SK-N-SH treated with all-trans-retinoic acid at 6 μM for 48 hours (cell line): ENCODE data around the gene GP1BA.

Source experiments
- ATAC-seq: fragments of 200-7000 bp; cut with Tn5 transposase; 3 replicates; pipeline ENCODE4 v1.9.1; 2020; ENCODE audit warnings: mild to moderate bottlenecking, moderate library complexity
- ARNTL ChIP-seq: fragments of 450-650 bp; formaldehyde crosslinking; IDR thresholded peaks from 2 replicates; pipeline ENCODE4 v1.5.0; 2020; ENCODE audit warnings: low read depth, mild to moderate bottlenecking, moderate library complexity, borderline replicate concordance
- BACH2 ChIP-seq: fragments of 250-450 bp; sonication (Bioruptor Pico); IDR thresholded peaks from 2 replicates; pipeline ENCODE4 v1.9.0; 2021; ENCODE audit warnings: mild to moderate bottlenecking, borderline replicate concordance
- CREB5 ChIP-seq: fragments of 250-450 bp; sonication (Bioruptor Pico); IDR thresholded peaks from 2 replicates; pipeline ENCODE4 v1.5.1; 2020; ENCODE audit warnings: low read depth, mild to moderate bottlenecking, moderate library complexity
- ESRRG ChIP-seq: fragments of 250-450 bp; sonication (Bioruptor Pico); IDR thresholded peaks from 2 replicates; pipeline ENCODE4 v1.6.1; 2021; ENCODE audit warnings: mild to moderate bottlenecking
- GLIS3 ChIP-seq: fragments of 250-450 bp; sonication (Bioruptor Pico); IDR thresholded peaks from 2 replicates; pipeline ENCODE4 v1.5.0; 2020; ENCODE audit warnings: mild to moderate bottlenecking, moderate library complexity
- ISL1 ChIP-seq: fragments of 250-450 bp; sonication (Bioruptor Pico); IDR thresholded peaks from 2 replicates; pipeline ENCODE4 v2.1.2; 2022; ENCODE audit warnings: mild to moderate bottlenecking, moderate library complexity
- OSR1 ChIP-seq: fragments of 250-450 bp; sonication (Bioruptor Pico); IDR thresholded peaks from 2 replicates; pipeline ENCODE4 v1.8.0; 2022; ENCODE audit warnings: moderate library complexity, mild to moderate bottlenecking, inconsistent platforms
- PATZ1 ChIP-seq: fragments of 250-450 bp; sonication (Bioruptor Pico); IDR thresholded peaks from 2 replicates; pipeline ENCODE4 v1.8.0; 2020; ENCODE audit warnings: mild to moderate bottlenecking, moderate library complexity, borderline replicate concordance
- PPARA ChIP-seq: fragments of 250-450 bp; sonication (Bioruptor Pico); IDR thresholded peaks from 2 replicates; pipeline ENCODE4 v1.5.0; 2020; ENCODE audit warnings: mild to moderate bottlenecking, borderline replicate concordance
- RARB ChIP-seq: fragments of 250-450 bp; sonication (Bioruptor Pico); IDR thresholded peaks from 2 replicates; pipeline ENCODE4 v1.8.0; 2021; ENCODE audit warnings: mild to moderate bottlenecking, moderate library complexity
- SNAI2 ChIP-seq: fragments of 250-450 bp; sonication (Bioruptor Pico); IDR thresholded peaks from 2 replicates; pipeline ENCODE4 v1.5.0; 2020; ENCODE audit warnings: mild to moderate bottlenecking, moderate library complexity
- TCF4 ChIP-seq: fragments of 250-450 bp; sonication (Bioruptor Pico); IDR thresholded peaks from 2 replicates; pipeline ENCODE4 v1.8.0; 2021; ENCODE audit warnings: mild to moderate bottlenecking, moderate library complexity, borderline replicate concordance
- TOX ChIP-seq: fragments of 250-450 bp; sonication (Bioruptor Pico); IDR thresholded peaks from 2 replicates; pipeline ENCODE4 v1.8.0; 2021; ENCODE audit warnings: mild to moderate bottlenecking, moderate library complexity, borderline replicate concordance
- ZFP3 ChIP-seq: fragments of 250-450 bp; sonication (Bioruptor Pico); IDR thresholded peaks from 2 replicates; pipeline ENCODE4 v1.5.0; 2020; ENCODE audit warnings: mild to moderate bottlenecking, moderate library complexity
- ZFP30 ChIP-seq: fragments of 450-650 bp; formaldehyde crosslinking; IDR thresholded peaks from 2 replicates; pipeline ENCODE4 v1.5.0; 2022; ENCODE audit warnings: mild to moderate bottlenecking, moderate library complexity
- ZNF565 ChIP-seq: fragments of 450-650 bp; formaldehyde crosslinking; conservative IDR thresholded peaks from 2 replicates; pipeline ENCODE4 v1.5.0; 2020; ENCODE audit warnings: low read depth, mild to moderate bottlenecking, moderate library complexity
- ZNF70 ChIP-seq: fragments of 450-650 bp; formaldehyde crosslinking; IDR thresholded peaks from 2 replicates; pipeline ENCODE4 v1.5.0; 2020; ENCODE audit warnings: mild to moderate bottlenecking, moderate library complexity
- ZNF8 ChIP-seq: fragments of 450-650 bp; formaldehyde crosslinking; IDR thresholded peaks from 2 replicates; pipeline ENCODE4 v1.5.0; 2020; ENCODE audit warnings: mild to moderate bottlenecking, moderate library complexity
- TF ChIP-seq, protein P1 (sequence below): fragments of 250-450 bp; sonication (Bioruptor Pico); IDR thresholded peaks from 2 replicates; pipeline ENCODE4 v1.8.0; 2021; ENCODE audit warnings: low read depth, mild to moderate bottlenecking, moderate library complexity, borderline replicate concordance
- TF ChIP-seq, protein P2 (sequence below): fragments of 250-450 bp; sonication (Bioruptor Pico); IDR thresholded peaks from 2 replicates; pipeline ENCODE4 v1.5.1; 2021; ENCODE audit warnings: mild to moderate bottlenecking, moderate library complexity

The GP1BA gene

GRCh38 chr17:4898351-4898750 lies 33.7 kb upstream of the GP1BA start:
- ATAC-seq: no peak
- TF ChIP-seq, protein P1, sequence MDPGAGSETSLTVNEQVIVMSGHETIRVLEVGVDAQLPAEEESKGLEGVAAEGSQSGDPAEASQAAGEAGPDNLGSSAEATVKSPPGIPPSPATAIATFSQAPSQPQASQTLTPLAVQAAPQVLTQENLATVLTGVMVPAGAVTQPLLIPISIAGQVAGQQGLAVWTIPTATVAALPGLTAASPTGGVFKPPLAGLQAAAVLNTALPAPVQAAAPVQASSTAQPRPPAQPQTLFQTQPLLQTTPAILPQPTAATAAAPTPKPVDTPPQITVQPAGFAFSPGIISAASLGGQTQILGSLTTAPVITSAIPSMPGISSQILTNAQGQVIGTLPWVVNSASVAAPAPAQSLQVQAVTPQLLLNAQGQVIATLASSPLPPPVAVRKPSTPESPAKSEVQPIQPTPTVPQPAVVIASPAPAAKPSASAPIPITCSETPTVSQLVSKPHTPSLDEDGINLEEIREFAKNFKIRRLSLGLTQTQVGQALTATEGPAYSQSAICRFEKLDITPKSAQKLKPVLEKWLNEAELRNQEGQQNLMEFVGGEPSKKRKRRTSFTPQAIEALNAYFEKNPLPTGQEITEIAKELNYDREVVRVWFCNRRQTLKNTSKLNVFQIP (CRISPR knock-in tag): no peak
- TF ChIP-seq ZNF565 (CRISPR knock-in tag) (no peak), ZFP3 (CRISPR knock-in tag) (no peak), SNAI2 (CRISPR knock-in tag) (no peak), PATZ1 (CRISPR knock-in tag) (no peak), RARB (no peak), TCF4 (CRISPR knock-in tag) (no peak), GLIS3 (no peak), ESRRG (no peak), TOX (CRISPR knock-in tag) (no peak), ZNF8 (CRISPR knock-in tag) (no peak), ARNTL (no peak), BACH2 (no peak)
- TF ChIP-seq, all 23 proteins: peak for 0

DNA sequence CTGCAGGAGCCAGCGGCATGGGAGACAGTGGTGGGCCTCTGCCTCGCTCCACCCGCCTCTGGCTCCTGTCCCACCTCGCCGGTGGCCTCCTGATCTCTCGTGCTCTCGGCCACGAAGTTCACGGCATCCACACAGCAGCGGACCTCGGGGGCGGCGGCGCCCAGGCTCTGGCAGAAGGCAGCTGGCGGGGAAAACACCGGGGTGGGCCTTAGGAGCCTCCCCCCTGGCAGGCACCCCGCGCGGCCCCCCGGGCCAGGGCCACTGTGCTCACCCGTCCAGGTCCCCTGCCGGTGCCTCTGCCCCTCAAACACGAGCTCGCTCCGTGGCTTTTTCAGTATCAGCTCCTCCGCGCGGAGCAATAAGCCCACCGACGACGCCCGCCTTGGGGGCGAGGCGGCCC lies 33.1 kb upstream of the GP1BA start:
- TF ChIP-seq ZNF70 (CRISPR knock-in tag) (no peak), CREB5 (CRISPR knock-in tag) (no peak), ESRRG (no peak), TOX (CRISPR knock-in tag) (no peak), OSR1 (CRISPR knock-in tag) (no peak), ARNTL (no peak), SNAI2 (CRISPR knock-in tag) (no peak), PATZ1 (CRISPR knock-in tag) (no peak), BACH2 (no peak), TCF4 (CRISPR knock-in tag) (no peak), ZFP30 (no peak), ZNF565 (CRISPR knock-in tag) (no peak)
- TF ChIP-seq, protein P2, sequence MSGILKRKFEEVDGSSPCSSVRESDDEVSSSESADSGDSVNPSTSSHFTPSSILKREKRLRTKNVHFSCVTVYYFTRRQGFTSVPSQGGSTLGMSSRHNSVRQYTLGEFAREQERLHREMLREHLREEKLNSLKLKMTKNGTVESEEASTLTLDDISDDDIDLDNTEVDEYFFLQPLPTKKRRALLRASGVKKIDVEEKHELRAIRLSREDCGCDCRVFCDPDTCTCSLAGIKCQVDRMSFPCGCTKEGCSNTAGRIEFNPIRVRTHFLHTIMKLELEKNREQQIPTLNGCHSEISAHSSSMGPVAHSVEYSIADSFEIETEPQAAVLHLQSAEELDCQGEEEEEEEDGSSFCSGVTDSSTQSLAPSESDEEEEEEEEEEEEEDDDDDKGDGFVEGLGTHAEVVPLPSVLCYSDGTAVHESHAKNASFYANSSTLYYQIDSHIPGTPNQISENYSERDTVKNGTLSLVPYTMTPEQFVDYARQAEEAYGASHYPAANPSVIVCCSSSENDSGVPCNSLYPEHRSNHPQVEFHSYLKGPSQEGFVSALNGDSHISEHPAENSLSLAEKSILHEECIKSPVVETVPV (CRISPR knock-in tag): no peak
- no peak for ATAC-seq

- TF ChIP-seq ZNF8 (CRISPR knock-in tag): no peak
- TF ChIP-seq ISL1: no peak
- no peak for TF ChIP-seq PPARA (CRISPR knock-in tag)
- TF ChIP-seq PATZ1 (CRISPR knock-in tag): no peak
- TF ChIP-seq SNAI2 (CRISPR knock-in tag): no peak
- no peak for TF ChIP-seq ZFP30
- TF ChIP-seq, protein P1 (CRISPR knock-in tag): no peak
- no peak for ATAC-seq
These were observed 32.5 kb upstream of the GP1BA start, which contains the start of gene C17orf107 for GRCh38 chr17:4899341-4900230. TSS of gene C17orf107 (plus strand) at chr17:4899536. CDS start at chr17:4899763, 227 bp downstream.
